Hepatocyte (in vitro differentiated cells): ENCODE measurements around the gene METRNL.

Experiments
- CTCF ChIP-seq: fragments of 200-600 bp; sonication (generic); IDR thresholded peaks from 2 replicates; pipeline ENCODE4 v1.5.1; 2016; ENCODE audit warnings: antibody characterized with exemption, mild to moderate bottlenecking; ENCODE audit not compliant: poor library complexity
- EZH2 ChIP-seq: fragments of 200-600 bp; sonication (generic); IDR thresholded peaks from 2 replicates; pipeline ENCODE4 v1.6.1; 2016; ENCODE audit warnings: antibody characterized with exemption, mild to moderate bottlenecking, borderline replicate concordance

- TF ChIP-seq CTCF (no peak), EZH2 (no peak)
Observed at GRCh38 chr17:83050651-83051395, 28.6 kb upstream of the METRNL start.
